HEK293T (cell line): ENCODE results near the gene PEX16.

Experiments
- BHLHE40 ChIP-seq: fragments of 450-650 bp; IDR thresholded peaks from 2 replicates; pipeline ENCODE4 v1.6.1; 2016; ENCODE audit warnings: mild to moderate bottlenecking, moderate library complexity, borderline replicate concordance
- ELF4 ChIP-seq: fragments of 450-650 bp; IDR thresholded peaks from 2 replicates; pipeline ENCODE4 v1.6.1; 2017; ENCODE audit warnings: antibody characterized with exemption
- SP1 ChIP-seq: fragments of 450-650 bp; IDR thresholded peaks from 2 replicates; pipeline ENCODE4 v1.6.1; 2017
- TARDBP ChIP-seq: fragments of 450-650 bp; IDR thresholded peaks from 2 replicates; pipeline ENCODE4 v1.6.1; 2016

- TF ChIP-seq SP1 (no peak), TARDBP (no peak), ELF4 (no peak), BHLHE40 (no peak)
Observed at GRCh38 chr11:45926001-45926401, 8.3 kb upstream of the PEX16 start.
